ENCODE data around the gene CEP164.
A peak's percentile ranks its signal among the peaks of the same experiment; 100 is the strongest.

Gene CEP164

GRCh38 chr11:117327567-117328374 lies at the start of gene CEP164:
Gene CEP164 (plus strand): TSS chr11:117327854. CDS start chr11:117338587, 10,733 bp downstream.
- peak; percentile 95 for DNase-seq (ENCODE audit: low spot score)

GRCh38 chr11:117278347-117278746 lies 49.3 kb upstream of the CEP164 start:
- no peak for DNase-seq (ENCODE audit: low spot score)

GRCh38 chr11:117279711-117280376 lies 47.8 kb upstream of the CEP164 start:
- peak; percentile 47 for DNase-seq (ENCODE audit: low spot score)

- no peak for DNase-seq (ENCODE audit: low spot score)
Measured at GRCh38 chr11:117281159-117281558, 46.5 kb upstream of the CEP164 start.

GRCh38 chr11:117281869-117282268 lies 45.8 kb upstream of the CEP164 start:
- no peak for DNase-seq (ENCODE audit: low spot score)

- DNase-seq (ENCODE audit: low spot score): no peak
Measured at GRCh38 chr11:117282956-117283355, 44.7 kb upstream of the CEP164 start.

- no peak for DNase-seq (ENCODE audit: low spot score)
Measured at GRCh38 chr11:117284053-117284452, 43.6 kb upstream of the CEP164 start.

GRCh38 chr11:117286588-117286987 lies 41.1 kb upstream of the CEP164 start:
- no peak for DNase-seq (ENCODE audit: low spot score)

GRCh38 chr11:117287668-117288067 lies 40.0 kb upstream of the CEP164 start:
- DNase-seq (ENCODE audit: low spot score): no peak

- DNase-seq (ENCODE audit: low spot score): no peak
Measured at GRCh38 chr11:117289795-117290194, 37.9 kb upstream of the CEP164 start.

- no peak for DNase-seq (ENCODE audit: low spot score)
Measured at GRCh38 chr11:117290809-117291396, 36.8 kb upstream of the CEP164 start, which contains the start of gene BACE1-AS. Gene BACE1-AS (plus strand): TSS chr11:117291346.

- no peak for DNase-seq (ENCODE audit: low spot score)
Measured at GRCh38 chr11:117292616-117293015, 35.0 kb upstream of the CEP164 start.

GRCh38 chr11:117295438-117296137 lies 32.1 kb upstream of the CEP164 start:
- DNase-seq (ENCODE audit: low spot score): no peak

- DNase-seq (ENCODE audit: low spot score): no peak
Measured at GRCh38 chr11:117296881-117297280, 30.8 kb upstream of the CEP164 start.

GRCh38 chr11:117298195-117298594 lies 29.5 kb upstream of the CEP164 start:
- DNase-seq (ENCODE audit: low spot score): no peak

GRCh38 chr11:117299351-117300282 lies 28.0 kb upstream of the CEP164 start:
- no peak for DNase-seq (ENCODE audit: low spot score)

- DNase-seq (ENCODE audit: low spot score): no peak
Measured at GRCh38 chr11:117300283-117300663, 27.4 kb upstream of the CEP164 start.

- no peak for DNase-seq (ENCODE audit: low spot score)
Measured at GRCh38 chr11:117300773-117301172, 26.9 kb upstream of the CEP164 start.

GRCh38 chr11:117302228-117302627 lies 25.4 kb upstream of the CEP164 start:
- no peak for DNase-seq (ENCODE audit: low spot score)

GRCh38 chr11:117303101-117303500 lies 24.6 kb upstream of the CEP164 start:
- no peak for DNase-seq (ENCODE audit: low spot score)

GRCh38 chr11:117303646-117304315 lies 23.9 kb upstream of the CEP164 start:
- no peak for DNase-seq (ENCODE audit: low spot score)

Measured in CD4-positive, alpha-beta T cell treated with Interleukin-15 for 4 hours (primary cell).